BJ (cell line): ENCODE data around the gene ZNF318. TPM values are rescaled to one million over a fixed set of nuclear protein-coding genes. Genes with fewer than 3 reads are reported as not detected.

Source experiments
- CTCF ChIA-PET: fragments of 350-600 bp; formaldehyde crosslinking; extraction: SDS; loops from one replicate; lab custom pipeline; 2021; ENCODE audit warnings: antibody characterized with exemption, inconsistent platforms; lab: Yijun Ruan, JAX
- POLR2A ChIA-PET: fragments of 300-600 bp; sonication (Branson Sonifier 250); formaldehyde crosslinking; extraction: SDS; loops from one replicate; lab custom pipeline; 2021; ENCODE audit warnings: antibody characterized with exemption; lab: Charles Lee
- DNase-seq: peaks from one replicate; pipeline ENCODE4 v3.0.0-alpha.2; 2011; ENCODE audit warnings: low read depth
- H3K27me3 ChIP-seq: 2 replicates; pipeline ENCODE4 v1.6.0; 2011; ENCODE audit warnings: low read length; ENCODE audit not compliant: control insufficient read depth, insufficient read depth
- H3K36me3 ChIP-seq: 2 replicates; pipeline ENCODE4 v1.5.1; 2011; ENCODE audit warnings: low read length; ENCODE audit not compliant: control insufficient read depth, insufficient read depth
- H3K4me3 ChIP-seq: 2 replicates; pipeline ENCODE4 v1.5.1; 2011; ENCODE audit warnings: low read depth, mild to moderate bottlenecking, control low read depth, low read length
- polyA plus RNA-seq: library from polyadenylated mRNA; depleted of rRNA; stranded (reverse); fragments of >200 nt; gene quantifications from 2 replicates; pipeline ENCODE4 v1.2.3, GENCODE V29; 2011
- TF ChIP-seq, protein P1 (sequence below): IDR thresholded peaks from 2 replicates; pipeline ENCODE4 v1.5.1; 2011; ENCODE audit warnings: low read depth, mild to moderate bottlenecking, control low read depth, inconsistent platforms, low read length, moderate library complexity; ENCODE audit not compliant: insufficient read depth

Gene ZNF318
- polyA plus RNA-seq, 1 experiment = 11.5 TPM

DNA sequence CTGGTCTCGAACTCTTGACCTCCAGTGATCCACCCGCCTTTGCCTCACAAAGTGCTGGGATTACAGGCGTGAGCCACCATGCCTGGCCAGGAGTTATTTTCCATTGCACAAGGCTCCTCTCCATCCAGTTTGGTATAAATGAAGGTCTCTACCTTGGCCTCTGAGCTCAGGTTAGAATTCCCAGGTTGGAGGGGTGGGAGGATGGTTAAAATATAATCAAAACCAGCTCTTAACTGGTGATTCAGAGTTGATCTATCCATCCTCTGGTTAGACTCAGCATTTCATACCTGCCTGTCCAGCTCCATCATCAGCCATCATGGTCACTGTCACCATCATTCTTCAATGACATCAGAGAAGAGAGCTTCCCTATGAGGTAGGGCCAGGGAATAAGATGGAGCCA, 74.0 kb downstream of the ZNF318 start:
- peaks cover 22% of the 10 kb centered on the region for H3K27me3 ChIP-seq
- H3K4me3 ChIP-seq = no peak overlapping the region
- ChIA-PET CTCF (interaction anchor here (1.1 kb wide), 1 partner anchor 32 kb away, joined by 3 read pairs; no protein-coding TSS in a partner anchor), POLR2A (no interaction called here)
- no peaks in the 10 kb centered on the region for H3K36me3 ChIP-seq
- no peak for DNase-seq
- TF ChIP-seq, protein P1, sequence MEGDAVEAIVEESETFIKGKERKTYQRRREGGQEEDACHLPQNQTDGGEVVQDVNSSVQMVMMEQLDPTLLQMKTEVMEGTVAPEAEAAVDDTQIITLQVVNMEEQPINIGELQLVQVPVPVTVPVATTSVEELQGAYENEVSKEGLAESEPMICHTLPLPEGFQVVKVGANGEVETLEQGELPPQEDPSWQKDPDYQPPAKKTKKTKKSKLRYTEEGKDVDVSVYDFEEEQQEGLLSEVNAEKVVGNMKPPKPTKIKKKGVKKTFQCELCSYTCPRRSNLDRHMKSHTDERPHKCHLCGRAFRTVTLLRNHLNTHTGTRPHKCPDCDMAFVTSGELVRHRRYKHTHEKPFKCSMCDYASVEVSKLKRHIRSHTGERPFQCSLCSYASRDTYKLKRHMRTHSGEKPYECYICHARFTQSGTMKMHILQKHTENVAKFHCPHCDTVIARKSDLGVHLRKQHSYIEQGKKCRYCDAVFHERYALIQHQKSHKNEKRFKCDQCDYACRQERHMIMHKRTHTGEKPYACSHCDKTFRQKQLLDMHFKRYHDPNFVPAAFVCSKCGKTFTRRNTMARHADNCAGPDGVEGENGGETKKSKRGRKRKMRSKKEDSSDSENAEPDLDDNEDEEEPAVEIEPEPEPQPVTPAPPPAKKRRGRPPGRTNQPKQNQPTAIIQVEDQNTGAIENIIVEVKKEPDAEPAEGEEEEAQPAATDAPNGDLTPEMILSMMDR = no peak

DNA sequence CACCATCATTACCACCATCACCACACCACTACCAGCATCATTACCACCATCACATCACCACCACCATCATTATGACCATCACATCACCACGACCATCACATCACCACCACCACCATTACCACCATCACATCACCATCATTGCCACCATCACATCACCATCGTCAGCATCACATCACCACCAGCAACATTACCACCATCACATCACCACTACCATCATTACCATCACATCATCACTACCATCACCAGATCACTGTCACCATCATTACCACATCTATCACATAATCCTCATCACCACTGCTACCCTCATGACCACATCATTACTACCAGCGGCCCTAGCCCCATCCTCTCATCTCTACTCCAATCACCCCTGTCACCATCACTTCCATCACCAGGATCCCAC, 74.9 kb downstream of the ZNF318 start:
- POLR2A ChIA-PET = no interaction called here
- CTCF ChIA-PET = no interaction called here
- H3K27me3 ChIP-seq = peaks cover 18% of the 10 kb centered on the region

DNA sequence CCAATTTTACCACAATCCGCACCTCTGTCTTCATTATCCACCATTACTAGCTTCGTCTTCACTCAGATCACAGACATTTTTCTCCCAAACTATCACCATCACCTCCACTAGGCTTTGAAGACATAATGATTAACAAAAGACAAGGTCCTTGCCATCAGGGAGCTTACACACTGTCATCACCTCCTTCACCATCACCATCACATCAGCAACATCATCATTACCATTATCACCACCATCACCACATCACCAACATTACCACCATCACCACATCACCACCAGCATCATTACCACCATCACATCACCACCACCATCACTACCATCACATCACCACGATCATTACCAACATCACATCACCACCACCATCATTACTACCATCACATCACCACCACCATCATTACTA, 75.7 kb downstream of the ZNF318 start:
- Histone ChIP-seq H3K4me3 (no peak overlapping the region), H3K27me3 (peaks cover 16% of the 10 kb centered on the region), H3K36me3 (no peaks in the 10 kb centered on the region)
- TF ChIP-seq, protein P1 = no peak
- ChIA-PET CTCF (no interaction called here), POLR2A (no interaction called here)
- DNase-seq = no peak

More for the DNA sequence above, 74.9 kb downstream of the ZNF318 start:
- no peak overlapping the region for H3K4me3 ChIP-seq
- TF ChIP-seq, protein P1 = no peak
- no peaks in the 10 kb centered on the region for H3K36me3 ChIP-seq
- no peak for DNase-seq

DNA sequence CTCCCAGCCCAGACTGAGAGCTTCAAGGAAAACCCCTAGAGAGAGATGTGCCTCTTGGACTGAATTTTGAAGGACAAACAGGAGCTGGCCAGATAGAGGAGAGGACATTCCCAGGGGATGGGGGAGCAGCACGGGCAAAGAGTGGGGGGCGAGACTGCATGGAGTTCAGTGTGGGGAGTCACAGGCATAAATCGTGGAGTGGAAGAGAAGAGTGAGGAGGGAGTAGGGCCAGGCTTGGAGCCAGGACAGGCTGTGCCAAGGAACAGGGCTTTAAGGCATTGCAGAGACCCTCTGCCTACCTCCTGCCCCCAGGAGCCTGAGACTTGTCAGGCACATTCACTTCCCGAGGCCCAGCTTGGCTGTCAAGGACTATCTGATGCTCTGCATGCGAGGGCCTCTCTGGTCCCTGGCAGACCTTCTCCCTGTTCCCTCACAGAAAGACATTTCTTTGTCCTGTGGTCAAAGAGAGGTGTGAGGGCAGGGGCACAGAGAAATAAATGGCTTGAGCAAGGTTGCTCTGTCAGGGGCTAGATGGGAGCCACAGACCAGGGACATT, 76.6 kb downstream of the ZNF318 start:
- Histone ChIP-seq H3K27me3 (peaks cover 9% of the 10 kb centered on the region), H3K4me3 (no peak overlapping the region), H3K36me3 (no peaks in the 10 kb centered on the region)
- no peak for DNase-seq
- POLR2A ChIA-PET = no interaction called here
- TF ChIP-seq, protein P1 = no peak
- CTCF ChIA-PET = interaction anchor here (1.6 kb wide), 1 partner anchor 42 kb away, joined by 4 read pairs; no protein-coding TSS in a partner anchor

DNA sequence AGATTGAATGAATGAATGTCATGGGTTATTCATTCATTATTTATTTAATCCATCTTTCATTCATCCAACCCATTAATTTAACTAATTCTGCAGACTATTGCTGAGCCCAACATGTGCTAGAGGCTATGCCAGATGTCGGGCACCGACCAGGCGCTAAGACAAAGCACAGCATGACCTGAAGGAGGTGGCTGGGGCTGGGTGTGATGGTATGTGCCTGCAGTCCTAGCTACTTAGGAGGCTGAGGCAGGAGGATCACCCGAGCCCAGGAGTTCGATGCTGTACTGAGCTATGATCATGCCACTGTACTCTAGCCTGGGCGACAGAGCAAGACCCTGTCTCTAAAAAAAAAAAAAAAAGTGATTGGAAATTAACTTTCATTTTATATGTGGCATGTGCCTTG, 77.1 kb downstream of the ZNF318 start:
- no peak for DNase-seq
- H3K27me3 ChIP-seq = peaks cover 6% of the 10 kb centered on the region
- ChIA-PET CTCF (interaction anchor here (1.6 kb wide), 1 partner anchor 42 kb away, joined by 4 read pairs; no protein-coding TSS in a partner anchor), POLR2A (no interaction called here)
- no peak overlapping the region for H3K4me3 ChIP-seq
- H3K36me3 ChIP-seq = no peaks in the 10 kb centered on the region
- TF ChIP-seq, protein P1 = no peak
